Spleen (tissue), 11 donors: ENCODE data around the gene GAS7. TPM values are rescaled to one million over a fixed set of nuclear protein-coding genes. Genes with fewer than 3 reads are reported as not detected.

Experiments
- DNase-seq: peaks from one replicate; pipeline ENCODE4 v3.0.0-alpha.2; 2020
- H3K27ac ChIP-seq, 8 donors: fragments of 200-600 bp; sonication (generic) in 7 of 8; 1 replicate in 4 of 8; 2 replicates in 4 of 8; pipeline versions ENCODE4 v1.5.0 to v1.8.0; 2016 to 2021; ENCODE audit warnings: inconsistent platforms in 4 of 8, mild to moderate bottlenecking in 4 of 8, moderate library complexity in 1 of 8
- H3K27me3 ChIP-seq, 7 donors: fragments of 200-600 bp; sonication (generic) in 6 of 7; replicated peaks in 1 of 7; 1 replicate in 4 of 7; 2 replicates in 3 of 7; pipeline versions ENCODE4 v1.5.0 to v1.8.0; 2016 to 2021; ENCODE audit warnings: inconsistent platforms in 3 of 7, mild to moderate bottlenecking in 1 of 7
- H3K36me3 ChIP-seq, 6 donors: fragments of 200-600 bp; sonication (generic) in 5 of 6; 1 replicate in 4 of 6; 2 replicates in 2 of 6; pipeline versions ENCODE4 v1.5.0 to v1.8.0; 2016 to 2021; ENCODE audit warnings: inconsistent platforms in 2 of 6
- H3K4me1 ChIP-seq, 6 donors: fragments of 200-600 bp; sonication (generic) in 5 of 6; 1 replicate in 3 of 6; 2 replicates in 3 of 6; pipeline versions ENCODE4 v1.5.0 to v1.8.0; 2016 to 2021; ENCODE audit warnings: inconsistent platforms in 3 of 6
- H3K4me3 ChIP-seq, 8 donors: fragments of 200-600 bp; sonication (generic) in 7 of 8; 1 replicate in 4 of 8; 2 replicates in 4 of 8; pipeline versions ENCODE4 v1.5.0 to v1.8.0; 2016 to 2021; ENCODE audit warnings: inconsistent platforms in 4 of 8, mild to moderate bottlenecking in 4 of 8, moderate library complexity in 2 of 8
- H3K9me3 ChIP-seq, 8 donors: fragments of 200-600 bp; sonication (generic) in 7 of 8; 1 replicate in 4 of 8; 2 replicates in 4 of 8; pipeline versions ENCODE4 v1.5.0 to v1.8.0; 2016 to 2021; ENCODE audit warnings: inconsistent platforms in 4 of 8
- CTCF ChIP-seq, 11 experiments: fragments of 200-600 bp in 7 of 11; fragments of 450-650 bp in 4 of 11; sonication (generic) in 4 of 11; IDR thresholded peaks in 8 of 11; conservative IDR thresholded peaks in 3 of 11; 1 replicate in 7 of 11; 2 replicates in 4 of 11; pipeline versions ENCODE4 v1.4.0 to v1.8.0; 2016 to 2021; ENCODE audit warnings: antibody characterized with exemption in 11 of 11, inconsistent platforms in 4 of 11, mild to moderate bottlenecking in 1 of 11
- POLR2A ChIP-seq, 3 donors: fragments of 450-650 bp; IDR thresholded peaks; one replicate each; pipeline ENCODE4 v1.5.1; 2017; ENCODE audit warnings: antibody characterized with exemption in 3 of 3, mild to moderate bottlenecking in 1 of 3
- POLR2AphosphoS5 ChIP-seq, 3 donors: sonication (generic); formaldehyde crosslinking; IDR thresholded peaks; one replicate each; pipeline ENCODE4 v1.5.1; 2017; ENCODE audit warnings: antibody characterized with exemption in 3 of 3
- WGBS, 5 donors: extraction: QIAGEN DNeasy Blood & Tissue Kit in 3 of 5; methylation state at CpG; one replicate each; pipeline versions ENCODE4 v1.1.5 to v1.1.7; 2013 to 2018; 5-methylcytosine and 5-hydroxymethylcytosine counted together
- intact Hi-C: fragments of 100-400 bp; cut with DNase I; formaldehyde crosslinking; loops from one replicate; pipeline ENCODE4 v1.15.0; 2023; ENCODE audit warnings: low total_unique reads
- polyA plus RNA-seq, 3 donors: library from polyadenylated mRNA; stranded (reverse); fragments of 200-250 nt; gene quantifications; one replicate each; pipeline ENCODE4 v1.2.1, GENCODE V29; 2013
- total RNA-seq, 7 donors: library from RNA; depleted of rRNA in 3 of 7; stranded (reverse); fragments of >200 nt in 3 of 7; fragmentation: NEBNext Ultra II Directional in 4 of 7; extraction: Animal tissue kit (Norgen Biotek cat#: 25700) in 4 of 7; gene quantifications; one replicate each; pipeline versions ENCODE4 v1.1.0 to v1.2.1, GENCODE V29; 2016 to 2021
- donor health status: healthy with polysubstance abuse.
- donor health status: DM: no; HTN: no; CAD: no; lungs with moderate emphysema.
- donor health status: DM: no; HTN: no; CAD: no.
- donor health status: Bipolar disorder and iron deficiency.
- donor health status: healthy.
- donor health status: DM: no; HTN: no; CAD: no.
- donor health status: DM: yes; HTN: yes; CAD: no.

GAS7 gene
- total and polyA plus RNA-seq, 10 donors: 4.1 to 127 (median 60.9) TPM

- TF ChIP-seq POLR2A (IDR thresholded peaks at IDR 0.05) (no peak), CTCF (IDR thresholded peaks at IDR 0.05 in 8 of 11, conservative IDR thresholded peaks at IDR 0.05 in 3 of 11) (no peak), POLR2AphosphoS5 (IDR thresholded peaks at IDR 0.05) (peak in 1 of 3 donors; percentile 32)
- H3K27ac ChIP-seq: peak overlapping the region in 7 of 8 donors; percentile 54 to 88 (median 73)
- H3K27me3 ChIP-seq: no peaks in the 10 kb centered on the region
- H3K4me3 ChIP-seq: peak overlapping the region in 3 of 8 donors; percentile 16 to 47 (median 17)
- peak; percentile 75 for DNase-seq
- peaks cover 0 to 7% (median 0%) of the 10 kb centered on the region in 6 donors for H3K36me3 ChIP-seq
- 48 to 67% (median 61%) methylated on average over 8 of the region's 8 CpGs for WGBS, 5 donors
- intact Hi-C loops: no loop called here
- H3K9me3 ChIP-seq: no peaks in the 10 kb centered on the region
- H3K4me1 ChIP-seq: peaks cover 14 to 88% (median 49%) of the 10 kb centered on the region in 6 donors
Measured at GRCh38 chr17:10033959-10034358, 164.4 kb downstream of the GAS7 start.

DNA sequence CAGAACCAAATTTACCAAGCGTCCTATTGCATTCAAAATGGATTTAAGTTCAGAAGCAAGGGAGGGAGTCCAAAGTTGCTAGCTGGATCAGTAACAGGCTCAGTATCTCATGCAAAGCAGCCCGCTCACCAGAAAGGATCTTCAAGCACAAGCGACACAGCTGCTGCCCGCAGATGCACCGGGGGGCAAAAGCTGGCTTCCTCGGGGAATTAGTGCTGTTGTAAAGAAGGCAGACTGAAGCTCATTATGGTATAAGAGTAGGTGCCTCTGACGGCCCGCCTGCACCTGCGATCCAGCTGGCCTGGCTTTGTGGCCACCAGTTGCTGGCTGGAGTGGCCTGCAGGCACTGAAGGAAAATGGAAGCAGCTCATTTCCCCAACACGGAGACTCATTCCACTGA is 165.0 kb downstream of the GAS7 start:
- Histone ChIP-seq H3K4me3 (peak overlapping the region in 3 of 8 donors; percentile 16 to 47 (median 17)), H3K27me3 (no peaks in the 10 kb centered on the region), H3K9me3 (no peaks in the 10 kb centered on the region), H3K4me1 (peaks cover 14 to 91% (median 51%) of the 10 kb centered on the region in 6 donors), H3K27ac (peak overlapping the region in 7 of 8 donors; percentile 5 to 88 (median 73)), H3K36me3 (peaks cover 0 to 7% (median 0%) of the 10 kb centered on the region in 6 donors)
- TF ChIP-seq CTCF (IDR thresholded peaks at IDR 0.05 in 8 of 11, conservative IDR thresholded peaks at IDR 0.05 in 3 of 11): no peak
- peak in 1 of 3 donors; percentile 50 for TF ChIP-seq POLR2AphosphoS5 (IDR thresholded peaks at IDR 0.05)
- no peak for TF ChIP-seq POLR2A (IDR thresholded peaks at IDR 0.05)
- 41 to 74% (median 62%) methylated on average over 7 to 10 of the region's 10 CpGs for WGBS, 5 donors
- intact Hi-C loops: no loop called here
- DNase-seq: peak; percentile 76

- WGBS, 5 donors: 59 to 79% (median 69%) methylated on average over 6 of the region's 6 CpGs
- Histone ChIP-seq H3K36me3 (peaks cover 0 to 7% (median 0%) of the 10 kb centered on the region in 6 donors), H3K4me3 (no peak overlapping the region), H3K27me3 (no peaks in the 10 kb centered on the region), H3K4me1 (peaks cover 14 to 91% (median 54%) of the 10 kb centered on the region in 6 donors), H3K27ac (peak overlapping the region in 4 of 8 donors; percentile 28 to 88 (median 60)), H3K9me3 (no peaks in the 10 kb centered on the region)
- DNase-seq: no peak
- TF ChIP-seq CTCF (IDR thresholded peaks at IDR 0.05 in 8 of 11, conservative IDR thresholded peaks at IDR 0.05 in 3 of 11) (no peak), POLR2AphosphoS5 (IDR thresholded peaks at IDR 0.05) (no peak), POLR2A (IDR thresholded peaks at IDR 0.05) (no peak)
- intact Hi-C loops: no loop called here
Measured at GRCh38 chr17:10032118-10032852, 166.1 kb downstream of the GAS7 start.

DNA sequence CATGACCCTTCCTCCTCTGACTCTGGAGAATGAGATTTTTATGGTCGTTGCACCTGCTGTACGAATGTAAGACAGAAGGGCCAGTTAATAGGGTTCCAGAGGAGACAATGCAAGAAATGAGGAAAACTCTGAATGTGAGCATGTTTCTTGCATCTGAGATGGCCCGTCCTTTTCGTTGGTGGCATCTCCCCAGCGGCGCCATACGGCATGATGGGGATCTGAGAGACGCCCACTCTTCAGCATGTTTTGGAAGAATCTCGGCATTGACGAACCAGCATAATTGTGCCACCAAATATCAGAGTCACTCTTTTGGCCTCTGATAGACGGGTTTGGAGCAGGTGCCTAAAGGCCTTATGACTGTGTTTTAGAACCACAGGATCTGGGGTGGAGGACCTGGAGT is 166.8 kb downstream of the GAS7 start:
- 90 to 97% (median 95%) methylated on average over 11 of the region's 11 CpGs for WGBS, 5 donors
- intact Hi-C loops: no loop called here
- no peak for DNase-seq
- Histone ChIP-seq H3K36me3 (peaks cover 0 to 11% (median 0%) of the 10 kb centered on the region in 6 donors), H3K27me3 (no peaks in the 10 kb centered on the region), H3K9me3 (no peaks in the 10 kb centered on the region), H3K4me3 (no peak overlapping the region), H3K4me1 (peaks cover 14 to 91% (median 52%) of the 10 kb centered on the region in 6 donors), H3K27ac (peak overlapping the region in 2 of 8 donors; percentile 64 to 88)
- no peak for TF ChIP-seq POLR2A (IDR thresholded peaks at IDR 0.05)
- no peak for TF ChIP-seq POLR2AphosphoS5 (IDR thresholded peaks at IDR 0.05)
- TF ChIP-seq CTCF (IDR thresholded peaks at IDR 0.05 in 8 of 11, conservative IDR thresholded peaks at IDR 0.05 in 3 of 11): no peak
